ENCODE results near the gene KCNJ8. TPM values are rescaled to one million over a fixed set of nuclear protein-coding genes. Genes with fewer than 3 reads are reported as not detected.
A peak's percentile ranks its signal among the peaks of the same experiment; 100 is the strongest.
"Not testable (repeated sequence)": the region's sequence is repeated elsewhere in the genome, so short reads cannot be mapped to it uniquely, and the experiment has no call there.

Gene KCNJ8
- total RNA-seq, 4 donors from 2014 or later, result 1.1 to 6.5 (median 3.1) TPM

DNA sequence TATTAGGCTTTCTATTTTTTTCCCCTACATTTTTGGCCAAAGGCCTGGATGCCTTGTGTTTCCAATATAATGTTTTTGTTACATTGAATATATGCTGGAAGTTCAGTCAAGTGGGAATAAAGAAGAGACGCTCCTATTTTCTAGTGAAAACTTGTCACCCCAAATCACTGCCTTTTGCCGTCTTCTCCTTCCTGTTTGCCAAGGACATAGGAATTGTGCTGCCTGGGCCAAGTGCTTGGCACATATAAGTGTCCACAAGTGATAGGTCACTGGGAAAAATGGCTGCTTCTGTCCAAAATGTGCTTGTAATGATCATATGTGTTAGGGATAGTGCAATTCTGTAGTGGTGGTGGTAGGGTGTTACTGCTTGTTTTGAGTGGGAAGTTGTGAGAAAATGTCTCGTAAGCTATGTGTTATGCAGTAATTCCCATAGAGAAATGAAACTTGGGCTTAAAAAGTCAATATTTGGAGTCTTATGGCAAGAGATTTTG lies 11.6 kb upstream of the KCNJ8 start:
- WGBS, 2 donors, result 64 to 69% methylated on average over 3 of the region's 3 CpGs
- Histone ChIP-seq H3K27me3 (no peaks in the 10 kb centered on the region), H3K4me3 (no peak overlapping the region), H3K36me3 (no peaks in the 10 kb centered on the region), H3K27ac (no peak overlapping the region), H3K9me3 (no peaks in the 10 kb centered on the region), H3K4me1 (no peaks in the 10 kb centered on the region)
- intact Hi-C loops (cut with DNase I), result no loop called here
- TF ChIP-seq, protein P1, sequence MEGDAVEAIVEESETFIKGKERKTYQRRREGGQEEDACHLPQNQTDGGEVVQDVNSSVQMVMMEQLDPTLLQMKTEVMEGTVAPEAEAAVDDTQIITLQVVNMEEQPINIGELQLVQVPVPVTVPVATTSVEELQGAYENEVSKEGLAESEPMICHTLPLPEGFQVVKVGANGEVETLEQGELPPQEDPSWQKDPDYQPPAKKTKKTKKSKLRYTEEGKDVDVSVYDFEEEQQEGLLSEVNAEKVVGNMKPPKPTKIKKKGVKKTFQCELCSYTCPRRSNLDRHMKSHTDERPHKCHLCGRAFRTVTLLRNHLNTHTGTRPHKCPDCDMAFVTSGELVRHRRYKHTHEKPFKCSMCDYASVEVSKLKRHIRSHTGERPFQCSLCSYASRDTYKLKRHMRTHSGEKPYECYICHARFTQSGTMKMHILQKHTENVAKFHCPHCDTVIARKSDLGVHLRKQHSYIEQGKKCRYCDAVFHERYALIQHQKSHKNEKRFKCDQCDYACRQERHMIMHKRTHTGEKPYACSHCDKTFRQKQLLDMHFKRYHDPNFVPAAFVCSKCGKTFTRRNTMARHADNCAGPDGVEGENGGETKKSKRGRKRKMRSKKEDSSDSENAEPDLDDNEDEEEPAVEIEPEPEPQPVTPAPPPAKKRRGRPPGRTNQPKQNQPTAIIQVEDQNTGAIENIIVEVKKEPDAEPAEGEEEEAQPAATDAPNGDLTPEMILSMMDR (IDR thresholded peaks at IDR 0.05), result no peak
- TF ChIP-seq POLR2A (IDR thresholded peaks at IDR 0.05), result no peak
- DNase-seq, result no peak

DNA sequence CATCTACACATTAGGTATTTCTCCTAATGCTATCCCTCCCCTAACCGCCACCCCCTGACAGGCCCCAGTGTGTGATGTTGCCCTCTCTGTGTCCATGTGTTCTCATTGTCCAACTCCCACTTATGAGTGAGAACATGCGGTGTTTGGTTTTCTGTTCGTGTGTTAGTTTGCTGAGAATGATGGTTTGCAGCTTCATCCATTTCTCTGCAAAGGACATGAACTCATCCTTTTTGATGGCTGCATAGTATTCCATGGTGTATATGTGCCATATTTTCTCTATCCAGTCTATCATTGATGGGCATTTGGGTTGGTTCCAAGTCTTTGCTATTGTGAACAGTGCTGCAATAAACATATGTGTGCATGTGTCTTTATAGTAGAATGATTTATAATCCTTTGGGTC lies 8.2 kb upstream of the KCNJ8 start:
- H3K9me3 ChIP-seq; DNase-seq; intact Hi-C loops (cut with DNase I); H3K4me3 ChIP-seq; H3K36me3 ChIP-seq; H3K27ac ChIP-seq; H3K27me3 ChIP-seq; H3K4me1 ChIP-seq: not testable (repeated sequence)
- WGBS, 2 donors, result 92 to 94% methylated on average over 3 of the region's 3 CpGs

DNA sequence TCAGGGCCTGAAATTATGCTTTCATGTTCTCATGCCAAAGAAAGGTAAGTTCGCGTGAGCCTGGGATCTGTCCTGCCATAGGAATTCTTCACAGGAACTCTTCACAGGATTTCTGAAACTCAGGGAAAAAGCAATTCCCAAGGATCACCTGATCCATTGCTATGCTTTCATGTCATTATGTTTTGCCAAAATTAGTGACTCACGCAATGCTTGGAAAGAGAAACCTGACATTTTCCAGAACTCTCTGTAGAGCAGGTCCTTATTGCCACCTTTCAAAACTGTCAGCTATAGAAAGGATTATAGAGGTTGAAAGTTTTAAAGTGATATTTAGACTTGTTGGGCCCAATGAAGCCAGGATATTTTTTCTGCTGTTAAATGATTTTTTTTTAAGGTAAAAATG lies 6.3 kb upstream of the KCNJ8 start:
- no peaks in the 10 kb centered on the region for H3K9me3 ChIP-seq
- H3K36me3 ChIP-seq, result no peaks in the 10 kb centered on the region
- peaks cover 0 to 4% (median 0%) of the 10 kb centered on the region in 4 donors for H3K27me3 ChIP-seq
- DNase-seq, result no peak
- no peaks in the 10 kb centered on the region for H3K4me1 ChIP-seq
- 54 to 65% methylated on average over 3 of the region's 3 CpGs for WGBS, 2 donors
- TF ChIP-seq POLR2A (IDR thresholded peaks at IDR 0.05), result no peak
- TF ChIP-seq, protein P1 (IDR thresholded peaks at IDR 0.05), result no peak
- intact Hi-C loops (cut with DNase I), result no loop called here
- H3K27ac ChIP-seq, result no peak overlapping the region
- no peak overlapping the region for H3K4me3 ChIP-seq

DNA sequence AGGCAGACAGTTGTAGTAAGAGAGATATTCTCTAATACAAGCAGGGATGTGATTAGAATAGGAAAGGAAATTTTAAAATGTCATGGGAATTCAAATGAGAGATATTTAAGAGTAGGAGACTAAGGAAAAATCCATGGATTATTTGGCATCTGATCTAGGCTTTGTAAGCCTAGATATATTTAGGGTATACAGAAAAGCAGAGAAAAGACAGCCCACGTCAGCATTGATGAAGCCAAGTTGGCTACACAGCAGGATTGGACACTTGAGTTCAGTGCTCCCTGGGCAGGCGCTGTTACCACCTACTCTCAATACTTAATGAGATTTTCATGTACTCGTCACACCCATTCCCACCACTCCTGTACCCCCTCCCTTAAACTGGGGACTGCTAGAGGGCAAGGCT lies 1.7 kb upstream of the KCNJ8 start:
- Histone ChIP-seq H3K4me1 (peaks cover 0 to 17% (median 7%) of the 10 kb centered on the region in 3 donors), H3K4me3 (no peak overlapping the region), H3K27ac (peak overlapping the region in 3 of 4 donors; percentile 81 to 89 (median 85)), H3K9me3 (no peaks in the 10 kb centered on the region), H3K36me3 (no peaks in the 10 kb centered on the region), H3K27me3 (peaks cover 0 to 32% (median 0%) of the 10 kb centered on the region in 4 donors)
- WGBS, 2 donors, result 74 to 90% methylated on average over 3 of the region's 3 CpGs
- no peak for DNase-seq
- no peak for TF ChIP-seq POLR2A (IDR thresholded peaks at IDR 0.05)
- TF ChIP-seq, protein P1 (IDR thresholded peaks at IDR 0.05), result no peak
- intact Hi-C loops (cut with DNase I), result no loop called here

DNA sequence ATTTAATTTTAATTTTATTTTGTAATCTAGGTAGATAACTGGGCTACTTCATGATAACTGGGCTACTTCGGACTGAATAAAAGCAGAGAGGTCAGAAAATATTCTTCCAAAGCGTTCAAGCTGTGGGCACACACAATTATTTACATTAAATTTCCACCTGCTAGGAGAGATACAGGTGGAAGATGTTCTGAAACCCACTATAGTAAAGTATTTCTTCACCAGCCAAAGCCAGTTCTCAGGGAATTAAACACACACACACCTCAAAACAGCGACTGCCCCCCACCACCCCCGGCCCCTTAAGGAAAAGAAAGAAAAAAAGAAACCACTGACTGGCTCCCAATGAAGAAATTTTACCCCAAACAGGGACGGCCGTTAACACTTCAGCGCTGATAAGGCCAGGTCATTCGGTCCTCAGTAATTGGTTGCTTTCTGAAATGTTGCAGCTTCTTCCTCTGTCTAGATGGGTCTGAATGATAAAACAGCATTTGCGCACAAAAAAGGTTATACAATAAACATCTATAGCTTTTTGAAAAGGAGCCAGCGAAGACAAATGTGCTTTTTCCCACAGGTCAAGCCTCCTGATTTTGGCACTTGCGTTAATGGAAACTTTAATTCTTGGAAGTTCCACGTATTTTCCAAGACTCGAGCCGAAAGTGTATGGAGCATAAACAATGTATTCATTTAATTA lies 771 bp upstream of the KCNJ8 start:
- intact Hi-C loops (cut with DNase I), result no loop called here
- H3K4me3 ChIP-seq, result peak overlapping the region; percentile 24 to 73 (median 50)
- H3K9me3 ChIP-seq, result no peaks in the 10 kb centered on the region
- 32 to 42% methylated on average over 14 of the region's 14 CpGs for WGBS, 2 donors
- H3K27me3 ChIP-seq, result peaks cover 0 to 32% (median 0%) of the 10 kb centered on the region in 4 donors
- no peaks in the 10 kb centered on the region for H3K36me3 ChIP-seq
- DNase-seq, result no peak
- TF ChIP-seq POLR2A (IDR thresholded peaks at IDR 0.05), result no peak
- TF ChIP-seq, protein P1 (IDR thresholded peaks at IDR 0.05), result no peak
- peaks cover 0 to 17% (median 7%) of the 10 kb centered on the region in 3 donors for H3K4me1 ChIP-seq
- H3K27ac ChIP-seq, result peak overlapping the region; percentile 63 to 89 (median 83)

Measured in esophagus squamous epithelium (tissue), 5 donors.